ENCODE results near the gene SIRT1.
"Not testable (repeated sequence)": the region's sequence is repeated elsewhere in the genome, so short reads cannot be mapped to it uniquely, and the experiment has no call there.

Gene SIRT1

DNA sequence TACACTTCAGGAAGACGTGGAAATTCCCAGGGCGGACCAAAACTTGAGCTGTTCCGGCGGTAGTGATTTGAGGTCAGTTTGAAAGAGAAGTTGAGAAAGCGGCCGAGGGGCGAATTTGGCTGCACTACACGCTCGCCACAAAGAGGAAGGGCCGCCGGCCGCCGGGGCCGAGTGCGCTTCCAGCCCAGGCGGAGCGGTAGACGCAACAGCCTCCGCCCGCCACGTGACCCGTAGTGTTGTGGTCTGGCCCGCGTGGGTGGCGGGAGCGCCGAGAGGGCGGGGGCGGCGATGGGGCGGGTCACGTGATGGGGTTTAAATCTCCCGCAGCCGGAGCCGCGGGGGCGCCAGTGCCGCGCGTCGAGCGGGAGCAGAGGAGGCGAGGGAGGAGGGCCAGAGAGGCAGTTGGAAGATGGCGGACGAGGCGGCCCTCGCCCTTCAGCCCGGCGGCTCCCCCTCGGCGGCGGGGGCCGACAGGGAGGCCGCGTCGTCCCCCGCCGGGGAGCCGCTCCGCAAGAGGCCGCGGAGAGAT, at the start of gene SIRT1:
Gene SIRT1, plus strand, starts transcription at position 344 of the 529 bp plus-strand sequence. Its CDS starts 66 bp downstream, at position 410.
- DNase-seq (ENCODE audit: low read depth in 1 of 2, low spot score in 1 of 2) = peak; percentile 83 to 88

DNA sequence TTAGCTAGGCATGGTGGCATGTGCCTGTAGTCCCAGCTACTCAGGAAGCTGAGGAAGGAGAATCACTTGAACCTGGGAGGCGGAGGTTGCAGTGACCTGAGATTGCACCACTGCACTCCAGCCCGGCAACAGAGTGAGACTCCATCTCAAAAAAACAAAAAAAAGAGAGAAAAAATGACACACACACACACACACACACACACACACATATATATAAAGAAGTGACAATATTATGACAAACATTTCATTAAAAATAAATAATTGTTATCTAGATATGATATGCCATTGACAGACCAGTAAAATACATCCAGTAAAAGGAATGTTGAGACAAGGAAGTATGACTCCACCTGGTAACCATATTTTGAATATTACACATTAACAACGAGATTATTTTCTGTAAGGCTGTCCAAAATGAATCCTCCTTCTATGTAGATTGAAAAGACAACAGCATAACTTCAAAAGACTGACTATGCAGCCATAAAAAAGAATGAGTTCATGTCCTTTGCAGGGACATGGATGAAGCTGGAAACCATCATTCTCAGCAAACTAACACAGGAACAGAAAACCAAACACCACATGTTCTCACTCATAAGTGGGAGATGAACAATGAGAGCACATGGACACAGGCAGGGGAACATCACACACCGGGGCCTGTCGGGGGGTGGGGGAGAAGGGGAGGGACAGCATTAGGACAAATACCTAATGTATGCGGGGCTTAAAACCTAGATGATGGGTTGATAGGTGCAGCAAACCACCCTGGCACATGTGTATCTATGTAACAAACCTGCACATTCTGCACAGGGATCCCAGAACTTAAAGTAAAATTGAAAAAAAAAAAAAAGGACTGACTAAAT, 48.7 kb upstream of the SIRT1 start:
- DNase-seq (ENCODE audit: low read depth in 1 of 2, low spot score in 1 of 2) = not testable (repeated sequence)

DNA sequence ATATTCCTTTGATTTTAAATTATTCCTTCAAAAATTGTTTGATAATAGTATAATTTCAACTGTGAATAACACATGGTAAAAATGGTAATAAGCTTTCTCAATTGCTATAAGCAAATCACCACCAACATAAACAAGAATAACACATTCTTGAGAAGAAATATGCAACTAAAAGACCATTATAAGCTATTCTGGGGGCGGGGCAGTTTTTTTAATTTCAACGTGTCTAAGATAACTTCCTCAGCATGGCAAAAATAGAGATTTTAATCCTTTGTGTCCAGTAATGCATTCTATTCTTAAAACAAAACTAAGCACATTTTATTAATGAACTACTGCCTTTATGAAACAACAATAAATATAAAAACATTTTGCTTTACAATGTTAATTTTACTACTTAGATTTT, 48.0 kb upstream of the SIRT1 start:
- DNase-seq (ENCODE audit: low read depth in 1 of 2, low spot score in 1 of 2) = no peak

DNA sequence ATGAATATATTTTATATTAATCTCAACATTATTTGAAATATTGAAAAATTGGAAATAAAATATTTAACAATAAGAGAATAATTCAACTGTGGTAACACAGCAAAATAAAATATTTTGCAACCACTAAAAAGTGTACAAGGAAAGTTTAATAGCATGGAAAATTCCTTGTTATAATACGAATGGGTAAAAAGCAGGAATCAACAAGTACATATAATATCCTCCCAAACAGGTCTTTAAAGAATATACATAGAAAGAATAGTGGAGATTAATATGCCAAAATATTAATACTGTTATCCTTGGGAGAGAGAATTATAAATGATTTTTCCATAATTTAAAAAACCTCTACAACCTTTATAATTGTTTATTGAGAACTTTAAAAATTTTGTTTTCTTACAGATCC, 47.5 kb upstream of the SIRT1 start:
- DNase-seq (ENCODE audit: low read depth in 1 of 2, low spot score in 1 of 2) = no peak

DNA sequence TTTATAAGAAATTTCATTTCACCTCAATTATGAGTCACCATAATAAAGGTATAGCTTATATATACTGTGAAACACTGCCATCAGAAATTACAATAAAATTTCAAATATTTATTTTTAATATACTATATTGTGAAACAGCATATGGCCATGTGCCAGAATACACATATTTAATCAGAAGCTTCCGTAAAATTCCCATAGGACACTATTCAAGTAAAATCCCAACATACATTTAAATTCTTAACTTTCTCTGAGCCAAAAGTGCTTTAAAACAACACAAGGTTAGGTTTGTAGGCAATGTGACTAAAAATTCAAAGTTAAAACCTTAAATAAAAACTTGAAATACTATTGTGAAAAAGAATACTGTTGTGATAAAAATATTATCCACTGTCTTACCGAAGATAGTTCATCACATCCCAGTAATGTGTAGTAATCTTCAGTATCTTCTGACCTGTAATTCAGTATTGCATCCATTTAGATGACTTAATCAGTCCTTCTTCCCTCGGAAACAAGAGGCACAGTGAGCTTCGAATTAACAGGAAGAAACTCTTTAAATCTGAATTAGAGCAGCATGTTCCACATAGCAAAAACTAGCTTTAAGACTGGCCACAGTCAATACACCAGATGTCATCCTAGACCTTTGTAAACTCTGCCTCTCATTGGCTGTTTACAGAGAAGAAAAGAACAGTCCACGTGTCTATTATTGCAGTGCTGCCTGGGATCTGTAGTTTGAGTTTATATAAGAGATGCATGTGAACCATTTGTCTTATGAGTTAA, 46.7 kb upstream of the SIRT1 start, which contains the start of gene DNAJC12:
Gene DNAJC12, minus strand, starts transcription at position 648 of the 774 bp plus-strand sequence. Its CDS starts 177 bp downstream, at position 471.
- DNase-seq (ENCODE audit: low read depth in 1 of 2, low spot score in 1 of 2) = no peak

DNA sequence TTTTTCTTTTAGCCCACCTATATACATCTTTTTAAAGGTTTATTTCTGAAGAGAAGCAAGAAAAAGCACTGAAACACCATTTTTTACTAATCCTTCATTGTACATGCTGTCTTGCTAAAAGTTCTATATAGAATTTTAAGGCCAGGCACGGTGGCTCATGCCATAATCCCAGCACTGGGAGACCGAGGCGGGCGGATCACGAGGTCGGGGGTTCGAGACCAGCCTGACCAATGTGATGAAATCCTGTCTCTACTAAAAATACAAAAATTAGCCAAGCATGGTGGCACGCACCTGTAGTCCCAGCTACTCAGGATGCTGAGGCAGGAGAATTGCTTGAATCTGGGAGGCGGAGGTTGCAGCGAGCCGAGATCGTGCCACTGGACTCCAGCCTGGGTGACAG, 44.9 kb upstream of the SIRT1 start:
- not testable (repeated sequence) for DNase-seq (ENCODE audit: low read depth in 1 of 2, low spot score in 1 of 2)

DNA sequence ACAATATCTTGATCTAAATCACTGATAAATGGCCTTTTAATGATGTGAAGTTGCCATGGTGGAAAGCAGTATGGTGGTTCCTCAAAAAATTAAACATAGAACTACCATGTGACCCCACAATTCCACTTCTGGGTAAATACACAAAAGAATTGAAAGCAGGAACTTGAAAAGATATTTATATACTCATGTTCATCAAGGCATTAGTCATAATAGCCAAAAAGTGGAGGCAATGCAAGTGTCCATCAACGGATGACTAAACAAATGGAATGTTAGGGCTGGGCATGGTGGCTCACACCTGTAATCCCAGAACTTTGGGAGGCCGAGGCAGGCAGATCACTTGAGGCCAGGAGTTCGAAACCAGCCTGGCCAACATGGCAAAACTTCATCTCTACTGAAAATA, 44.5 kb upstream of the SIRT1 start:
- no peak for DNase-seq (ENCODE audit: low read depth in 1 of 2, low spot score in 1 of 2)

DNA sequence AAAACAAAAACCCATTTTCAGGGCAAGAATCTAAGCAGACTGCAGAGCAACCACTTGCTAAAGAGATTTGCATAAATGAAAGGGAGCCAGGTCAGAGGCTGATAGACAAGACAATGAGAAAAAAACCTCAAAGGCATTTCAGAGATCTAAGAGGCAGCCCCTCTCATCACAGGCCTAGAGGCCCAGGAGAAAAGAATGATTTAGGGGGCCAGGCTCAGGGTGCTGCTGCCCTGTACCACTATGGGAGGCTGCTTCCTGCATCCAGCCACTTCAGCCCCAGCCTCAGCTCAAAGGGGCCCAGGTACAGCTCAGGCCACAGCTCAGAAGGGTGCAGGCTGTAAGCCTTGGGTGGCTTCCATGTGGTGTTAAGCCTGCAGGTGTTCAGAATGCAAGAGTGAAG, 42.7 kb upstream of the SIRT1 start:
- no peak for DNase-seq (ENCODE audit: low read depth in 1 of 2, low spot score in 1 of 2)

DNA sequence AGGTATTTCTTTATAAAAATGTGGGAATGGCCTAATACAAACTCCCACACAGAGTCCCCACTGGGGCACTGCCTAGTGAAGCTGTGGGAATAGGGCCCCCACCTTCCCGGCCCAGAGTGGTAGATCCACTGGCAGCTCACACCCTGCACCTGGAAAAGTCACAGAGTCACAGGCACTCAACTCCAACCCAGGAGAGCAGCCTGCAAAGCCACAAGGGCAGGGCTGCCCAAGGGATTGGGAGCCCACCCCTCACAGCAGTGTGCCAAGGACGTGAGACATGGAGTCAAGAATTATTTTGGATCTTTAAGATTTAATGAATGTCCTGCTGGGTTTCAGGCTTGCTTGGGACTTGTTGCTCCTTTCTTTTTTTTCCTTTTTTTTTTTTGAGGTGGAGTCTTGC, 41.2 kb upstream of the SIRT1 start:
- no peak for DNase-seq (ENCODE audit: low read depth in 1 of 2, low spot score in 1 of 2)

DNA sequence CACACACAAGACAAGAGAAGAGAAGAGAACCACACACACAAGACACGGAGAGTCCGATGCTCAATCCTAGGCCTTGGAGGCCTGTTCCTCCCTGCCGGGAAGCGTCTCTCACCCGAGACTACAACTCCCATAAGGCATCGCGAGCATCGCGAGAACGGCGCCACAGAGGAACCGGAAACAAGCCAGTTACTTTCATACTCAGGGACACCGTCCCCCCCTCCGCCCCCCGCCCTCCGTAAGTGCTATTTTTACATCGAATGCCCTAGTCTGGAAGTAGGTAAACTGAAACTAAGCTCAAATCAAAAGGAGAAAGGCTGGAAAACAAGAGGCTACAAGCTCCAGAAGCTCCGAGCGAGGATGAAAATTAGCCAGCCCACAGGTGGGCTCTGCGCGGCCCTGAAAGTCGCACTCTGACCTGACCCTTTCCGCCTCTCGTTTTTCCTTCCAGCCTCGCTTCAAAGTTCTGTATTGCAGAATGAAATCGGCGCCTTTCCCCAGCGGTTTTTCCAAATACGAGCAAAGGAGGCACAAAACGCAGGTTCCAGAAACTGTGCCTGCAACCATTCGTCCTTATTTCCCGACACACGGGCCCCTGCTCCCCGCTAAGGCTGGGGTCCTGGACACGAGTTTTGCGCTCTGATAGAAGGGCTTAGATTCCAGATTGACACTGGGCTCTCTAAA, 35.0 kb upstream of the SIRT1 start:
- DNase-seq (ENCODE audit: low read depth in 1 of 2, low spot score in 1 of 2) = peak; percentile 86 to 91

DNA sequence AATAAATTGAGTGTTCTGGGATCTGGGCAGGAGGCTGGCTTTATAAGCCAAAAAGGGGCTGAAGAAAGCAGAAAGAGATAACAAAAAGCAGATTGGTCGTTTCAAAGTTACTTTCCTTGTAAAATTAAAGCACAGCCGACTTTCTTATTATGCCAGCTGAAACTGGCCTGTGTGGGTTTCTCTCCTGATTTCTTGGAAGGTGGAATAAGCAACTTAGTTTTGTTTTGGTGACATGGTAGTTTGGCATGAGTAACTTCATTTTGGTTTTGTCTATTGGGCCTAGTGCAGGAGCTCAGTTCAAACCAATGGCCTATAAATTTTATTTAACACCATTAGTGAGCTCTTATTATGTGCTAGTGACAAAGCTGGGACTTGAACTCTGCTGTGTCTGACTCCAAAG, 33.3 kb upstream of the SIRT1 start:
- DNase-seq (ENCODE audit: low read depth in 1 of 2, low spot score in 1 of 2) = no peak

DNA sequence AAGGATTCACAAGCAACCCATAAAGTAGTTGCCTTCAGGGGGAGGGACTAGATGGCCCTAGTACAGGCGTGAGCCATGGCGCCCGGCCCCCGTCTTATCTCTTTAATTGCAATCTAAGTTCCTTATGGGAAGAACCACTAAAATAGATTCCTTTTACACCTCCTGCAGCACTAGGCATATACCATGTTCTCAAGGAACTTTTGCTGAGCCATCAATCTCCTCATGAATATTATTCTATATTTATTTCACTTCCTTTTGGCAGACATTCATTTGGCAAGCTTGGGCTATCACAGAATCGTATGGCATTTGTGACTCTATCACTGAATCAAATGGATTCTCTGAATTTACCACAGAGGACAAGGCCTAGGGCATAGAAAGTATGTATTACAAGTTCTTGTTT, 31.7 kb upstream of the SIRT1 start:
- no peak for DNase-seq (ENCODE audit: low read depth in 1 of 2, low spot score in 1 of 2)

DNA sequence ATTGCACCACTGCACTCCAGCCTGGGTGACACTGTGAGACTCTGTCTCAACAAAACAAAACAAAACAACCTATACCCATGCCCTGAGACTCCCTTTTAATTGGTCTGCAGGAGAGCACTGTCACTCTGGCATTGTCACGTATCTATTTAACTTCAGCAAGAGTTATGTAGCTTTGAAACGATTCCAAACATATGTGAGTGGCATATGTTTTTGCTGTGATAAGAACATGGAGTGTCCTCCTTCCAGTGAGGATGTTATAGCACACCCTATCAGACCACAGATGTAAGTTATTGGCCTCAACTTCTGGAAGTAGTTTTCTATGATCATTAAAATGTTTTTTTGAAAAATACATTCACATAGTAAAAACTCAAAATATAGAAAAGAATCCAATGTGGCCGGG, 30.9 kb upstream of the SIRT1 start:
- DNase-seq (ENCODE audit: low read depth in 1 of 2, low spot score in 1 of 2) = no peak

DNA sequence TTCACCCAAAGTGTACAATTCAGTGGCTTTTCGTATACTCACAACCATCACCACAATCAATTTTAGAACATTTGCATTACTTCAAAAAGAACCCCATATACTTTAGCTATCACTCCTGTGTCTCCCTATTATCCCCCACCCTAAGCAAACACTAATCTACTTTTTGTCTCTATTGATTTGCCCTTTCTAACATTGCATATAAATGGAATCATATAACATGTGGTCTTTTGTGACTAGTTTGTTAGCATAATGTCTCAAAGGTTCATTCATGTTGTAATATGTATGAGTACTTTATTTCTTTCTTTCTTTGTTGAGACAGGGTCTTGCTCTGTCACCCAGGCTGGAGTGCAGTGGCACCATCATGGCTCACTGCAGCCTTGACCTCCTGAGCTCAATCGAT, 25.5 kb upstream of the SIRT1 start:
- DNase-seq (ENCODE audit: low read depth in 1 of 2, low spot score in 1 of 2) = no peak

DNA sequence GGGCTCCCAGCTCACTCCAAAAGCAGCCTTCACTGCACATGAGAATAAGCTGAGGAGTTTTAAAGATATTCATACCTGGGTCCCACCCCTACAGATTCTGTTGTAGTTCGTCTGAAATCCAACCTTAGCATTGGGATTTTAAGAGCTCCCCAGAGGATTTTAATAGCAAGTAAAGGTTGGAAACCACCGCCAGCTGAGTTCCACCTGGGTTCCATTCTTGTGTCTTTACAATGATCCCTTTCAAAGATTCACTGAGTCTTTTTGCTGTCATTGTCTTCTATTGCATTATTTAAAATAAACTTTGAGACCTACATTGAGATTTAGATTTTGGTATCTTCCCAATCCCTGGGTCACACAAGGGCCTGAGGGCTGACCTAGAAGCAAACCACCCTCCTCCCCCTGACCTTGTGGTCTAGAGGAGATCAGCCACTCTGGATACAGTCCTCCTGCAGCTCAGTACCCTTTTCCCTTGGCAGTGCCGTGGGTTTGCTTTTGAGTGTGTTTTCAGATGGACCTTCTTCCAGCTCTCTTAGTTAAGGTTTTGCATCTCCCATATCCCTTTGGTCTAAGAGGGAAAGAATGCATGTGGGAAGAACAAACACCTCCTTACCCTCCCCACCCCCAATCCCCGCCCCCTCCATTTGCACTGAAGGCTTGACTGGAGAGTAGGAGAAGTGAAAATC, 22.6 kb upstream of the SIRT1 start:
- no peak for DNase-seq (ENCODE audit: low read depth in 1 of 2, low spot score in 1 of 2)

DNA sequence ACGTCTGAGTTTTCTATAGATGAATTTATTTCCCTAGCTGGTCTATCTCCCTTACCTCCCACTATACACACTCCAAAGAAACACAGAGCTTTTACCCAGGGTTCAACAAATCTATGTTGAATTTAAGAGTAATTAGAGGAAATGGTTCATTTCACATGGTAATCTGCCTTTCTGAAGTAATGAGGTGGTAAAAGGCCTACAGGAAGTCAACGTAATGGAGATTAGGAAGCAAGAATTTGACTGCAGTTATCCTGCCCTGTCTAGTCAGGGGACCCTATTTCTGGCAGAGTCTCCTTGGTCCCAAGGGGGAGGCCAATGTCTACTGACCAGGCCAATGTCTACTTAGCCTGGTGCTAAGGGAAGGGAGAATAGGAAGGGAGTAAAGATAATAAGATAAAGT, 21.4 kb upstream of the SIRT1 start:
- DNase-seq (ENCODE audit: low read depth in 1 of 2, low spot score in 1 of 2) = no peak

DNA sequence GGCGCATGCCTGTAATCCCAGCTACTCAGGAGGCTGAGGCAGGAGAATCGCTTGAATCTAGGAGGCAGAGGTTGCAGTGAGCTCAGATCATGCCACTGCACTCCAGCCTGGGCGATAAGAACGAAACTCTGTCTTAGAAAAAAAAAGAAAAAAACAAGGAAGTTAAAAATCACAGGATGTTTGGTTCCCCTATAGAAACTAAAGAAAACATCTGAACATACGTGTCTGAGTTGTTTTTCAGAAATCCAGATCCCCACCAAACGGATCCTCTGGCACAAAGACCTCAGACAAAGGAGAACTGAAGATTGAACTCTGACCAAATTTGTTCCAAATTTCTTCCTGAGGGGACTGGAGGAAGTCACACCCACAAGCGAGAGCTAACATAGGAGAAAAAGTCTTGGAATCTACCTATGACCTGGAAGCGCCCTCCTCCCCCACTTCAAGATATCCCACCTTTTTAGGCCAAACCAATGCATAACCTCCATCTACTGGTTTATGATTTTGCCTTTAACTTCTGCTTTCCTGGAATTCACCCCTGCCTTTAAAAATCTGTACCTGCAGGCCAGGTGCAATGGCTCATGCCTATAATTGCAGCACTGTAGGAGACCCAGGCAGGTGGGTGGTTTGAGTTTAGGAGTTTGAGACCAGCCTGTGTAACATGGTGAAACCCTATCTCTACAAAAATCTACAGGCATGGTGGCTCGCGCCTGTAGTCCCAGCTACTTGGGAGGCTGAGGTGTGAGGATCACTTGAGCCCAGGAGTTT, 19.7 kb upstream of the SIRT1 start:
- no peak for DNase-seq (ENCODE audit: low read depth in 1 of 2, low spot score in 1 of 2)

DNA sequence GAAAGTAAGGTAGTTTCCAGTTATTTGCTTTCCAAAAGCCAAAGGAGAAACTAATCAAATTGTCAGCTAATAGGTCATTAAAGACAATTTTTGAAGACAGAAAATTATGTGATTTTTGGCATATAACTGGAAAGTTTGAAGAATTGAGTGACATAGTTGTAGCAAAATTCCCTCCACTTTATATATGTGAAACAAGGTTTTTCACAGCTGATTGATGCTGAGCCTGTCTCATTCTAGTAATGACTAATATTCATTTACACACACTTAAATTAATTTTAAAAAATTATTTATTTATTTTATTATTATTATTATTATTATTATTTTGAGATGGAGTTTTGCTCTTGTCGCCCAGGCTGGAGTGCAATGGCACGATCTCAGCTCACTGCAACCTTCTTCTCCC, 16.3 kb upstream of the SIRT1 start:
- DNase-seq (ENCODE audit: low read depth in 1 of 2, low spot score in 1 of 2) = no peak

DNA sequence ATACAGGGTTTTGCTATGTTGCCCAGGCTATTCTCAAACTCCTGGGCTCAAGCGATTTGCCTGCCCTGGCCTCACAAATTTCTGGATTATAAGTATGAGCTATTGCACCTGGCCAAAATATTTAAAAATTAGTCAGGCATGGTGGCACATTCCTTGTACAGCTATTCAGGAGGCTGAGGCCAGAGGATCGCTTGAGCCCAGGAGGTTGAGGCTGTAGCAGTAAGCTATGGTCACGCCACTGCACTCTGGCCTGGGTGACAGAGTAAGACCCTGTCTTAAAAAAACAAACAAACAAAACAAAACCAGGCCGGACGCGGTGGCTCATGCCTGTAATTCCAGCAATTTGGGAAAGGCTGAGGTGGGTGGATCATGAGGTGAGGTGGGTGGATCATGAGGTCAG, 14.5 kb upstream of the SIRT1 start:
- DNase-seq (ENCODE audit: low read depth in 1 of 2, low spot score in 1 of 2) = no peak

Measured in activated CD4-positive, alpha-beta T cell treated with anti-CD3 and anti-CD28 coated beads, Interleukin-2, amount 50 U/mL, for 24 hours (primary cell).